Esophagus muscularis mucosa (tissue), 4 donors: ENCODE measurements around the gene PTPRN2. TPM values are rescaled to one million over a fixed set of nuclear protein-coding genes. Genes with fewer than 3 reads are reported as not detected.

ENCODE experiments used
- DNase-seq: peaks from one replicate; pipeline ENCODE4 v3.0.0-alpha.2; 2017; ENCODE audit errors: extremely low spot score
- H3K27ac ChIP-seq, 4 donors: fragments of 200-600 bp; sonication (generic); replicated peaks in 1 of 4; 1 replicate in 3 of 4; 2 replicates in 1 of 4; pipeline ENCODE4 v1.5.1; 2016 to 2019; ENCODE audit warnings: mild to moderate bottlenecking in 1 of 4
- H3K27me3 ChIP-seq, 4 donors: fragments of 200-600 bp; sonication (generic); one replicate each; pipeline versions ENCODE4 v1.5.1 to v1.6.0; 2016 to 2019
- H3K36me3 ChIP-seq, 4 donors: fragments of 200-600 bp; sonication (generic); one replicate each; pipeline ENCODE4 v1.5.1; 2016 to 2019
- H3K4me1 ChIP-seq, 4 donors: fragments of 200-600 bp; sonication (generic); one replicate each; pipeline ENCODE4 v1.5.1; 2016 to 2019
- H3K4me3 ChIP-seq, 4 donors: fragments of 200-600 bp; sonication (generic); 1 replicate in 2 of 4; 2 replicates in 2 of 4; pipeline ENCODE4 v1.5.1; 2016 to 2019; ENCODE audit warnings: mild to moderate bottlenecking in 4 of 4, moderate library complexity in 1 of 4
- H3K9me3 ChIP-seq, 4 donors: fragments of 200-600 bp; sonication (generic); 1 replicate in 3 of 4; 2 replicates in 1 of 4; pipeline ENCODE4 v1.5.1; 2016 to 2019
- CTCF ChIP-seq, 3 experiments: fragments of 200-600 bp in 2 of 3; fragments of 450-650 bp in 1 of 3; sonication (generic) in 2 of 3; IDR thresholded peaks; one replicate each; pipeline ENCODE4 v1.5.1; 2017 to 2019; ENCODE audit warnings: antibody characterized with exemption in 3 of 3, mild to moderate bottlenecking in 2 of 3, moderate library complexity in 1 of 3
- EP300 ChIP-seq: sonication (generic); formaldehyde crosslinking; IDR thresholded peaks from one replicate; pipeline ENCODE4 v1.6.1; 2017; ENCODE audit warnings: antibody characterized with exemption
- POLR2A ChIP-seq: fragments of 450-650 bp; IDR thresholded peaks from one replicate; pipeline ENCODE4 v1.6.1; 2017; ENCODE audit warnings: antibody characterized with exemption, moderate library complexity, mild to moderate bottlenecking, low read depth
- POLR2AphosphoS5 ChIP-seq, 2 donors: sonication (generic); formaldehyde crosslinking; IDR thresholded peaks; one replicate each; pipeline ENCODE4 v1.6.1; 2017; ENCODE audit warnings: antibody characterized with exemption in 2 of 2
- WGBS: methylation state at CpG from one replicate; pipeline ENCODE4 v1.1.5; 2018; 5-methylcytosine and 5-hydroxymethylcytosine counted together
- intact Hi-C: fragments of 100-400 bp; cut with DNase I; formaldehyde crosslinking; loops from one replicate; pipeline ENCODE4 v1.15.1; 2023
- total RNA-seq, 4 donors: library from RNA; depleted of rRNA; stranded (reverse); fragments of >200 nt; gene quantifications; one replicate each; pipeline versions ENCODE4 v1.1.0 to v1.2.1, GENCODE V29; 2016

Gene PTPRN2
- total RNA-seq, 4 donors from 2014 or later = 2.1 to 3.1 (median 3.1) TPM

DNA sequence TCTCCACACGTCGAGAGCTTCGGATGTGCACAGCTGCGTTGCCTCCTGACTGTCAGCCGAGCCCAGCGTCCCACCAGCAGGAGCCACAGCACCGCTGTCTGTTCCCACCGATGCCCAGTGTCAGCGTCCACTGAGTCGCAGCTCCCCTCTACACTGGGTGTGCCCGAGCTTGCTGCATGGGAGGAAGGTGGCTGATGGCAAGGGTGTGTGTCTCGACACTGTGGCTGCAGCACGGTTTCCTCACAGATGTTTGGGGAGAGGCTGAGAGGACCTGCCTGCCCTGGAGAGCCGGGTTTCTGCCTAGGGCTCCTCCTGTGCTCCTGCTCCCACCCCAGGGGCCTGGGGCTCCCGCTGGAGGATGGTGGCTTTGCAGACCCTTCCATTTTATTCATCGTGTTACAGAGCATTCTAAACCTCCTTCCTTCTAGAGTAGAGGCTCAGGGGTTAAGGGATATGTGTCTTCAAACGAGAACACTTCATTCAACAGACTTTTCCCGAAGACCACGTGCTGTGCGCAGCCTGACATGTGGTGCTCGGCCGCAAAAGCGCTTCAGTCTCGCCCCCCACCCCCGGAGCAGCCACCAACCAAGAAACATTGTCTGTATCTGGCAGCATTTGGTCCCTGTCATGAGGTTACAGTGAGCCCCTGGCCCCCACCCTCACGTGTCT is 866.0 kb downstream of the PTPRN2 start:
- H3K9me3 ChIP-seq = peaks cover 0 to 4% (median 0%) of the 10 kb centered on the region in 4 donors
- H3K4me3 ChIP-seq = no peak overlapping the region
- no peak for TF ChIP-seq POLR2AphosphoS5 (IDR thresholded peaks at IDR 0.05)
- no peak for TF ChIP-seq POLR2A
- TF ChIP-seq EP300 = no peak
- TF ChIP-seq CTCF (IDR thresholded peaks at IDR 0.05) = no peak
- WGBS = 87% methylated on average over 22 of the region's 26 CpGs
- H3K27ac ChIP-seq = no peak overlapping the region
- no peaks in the 10 kb centered on the region for H3K4me1 ChIP-seq
- no peaks in the 10 kb centered on the region for H3K36me3 ChIP-seq
- peaks cover 0 to 10% (median 0%) of the 10 kb centered on the region in 4 donors for H3K27me3 ChIP-seq
- intact Hi-C loops = no loop called here
- DNase-seq = no peak

GRCh38 chr7:157719705-157720655 is 867.6 kb downstream of the PTPRN2 start:
- no peak for DNase-seq
- no peak overlapping the region for H3K4me3 ChIP-seq
- no peaks in the 10 kb centered on the region for H3K4me1 ChIP-seq
- H3K27ac ChIP-seq = no peak overlapping the region
- peaks cover 0 to 14% (median 0%) of the 10 kb centered on the region in 4 donors for H3K27me3 ChIP-seq
- H3K36me3 ChIP-seq = no peaks in the 10 kb centered on the region
- peaks cover 0 to 4% (median 0%) of the 10 kb centered on the region in 4 donors for H3K9me3 ChIP-seq
- intact Hi-C loops = no loop called here
- no peak for TF ChIP-seq EP300
- no peak for TF ChIP-seq POLR2A
- TF ChIP-seq POLR2AphosphoS5 (IDR thresholded peaks at IDR 0.05) = no peak
- TF ChIP-seq CTCF (IDR thresholded peaks at IDR 0.05) = no peak
- 90% methylated on average over 31 of the region's 36 CpGs for WGBS

DNA sequence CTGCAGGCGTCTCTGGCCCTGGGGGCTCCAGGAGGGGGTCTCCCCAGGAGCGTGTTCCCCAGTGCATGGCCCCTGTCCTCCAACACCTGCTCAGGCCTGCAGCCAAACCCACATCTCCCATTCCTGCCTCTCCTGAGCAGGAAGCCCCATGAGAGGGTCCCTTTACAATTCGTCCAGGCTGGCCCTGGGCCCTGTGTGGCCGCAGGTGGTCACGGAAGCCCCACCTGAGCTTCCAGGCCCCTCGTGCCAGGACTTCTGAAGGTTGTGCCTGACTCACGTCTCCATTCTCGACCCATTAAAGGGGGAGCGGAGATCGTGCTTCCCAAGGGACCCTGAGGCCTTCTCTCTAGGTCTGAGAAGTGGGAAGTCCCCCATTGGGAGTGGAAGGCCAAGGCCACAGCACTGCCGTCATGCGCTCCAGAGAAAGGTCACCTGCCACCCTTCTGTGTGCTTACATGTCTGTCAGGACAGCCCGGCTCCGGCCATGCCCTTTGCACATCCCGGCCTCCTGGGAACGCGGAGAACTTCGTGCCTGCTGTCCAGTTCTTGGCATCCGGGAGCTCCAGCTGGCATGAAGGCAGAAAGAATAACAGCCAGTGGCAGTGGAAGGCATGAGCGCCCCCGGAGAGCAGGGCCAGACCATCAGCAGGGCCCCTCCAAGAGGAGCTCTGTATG is 868.5 kb downstream of the PTPRN2 start:
- peaks cover 0 to 4% (median 0%) of the 10 kb centered on the region in 4 donors for H3K9me3 ChIP-seq
- no peak for DNase-seq
- 88% methylated on average over 4 of the region's 21 CpGs for WGBS
- H3K27ac ChIP-seq = no peak overlapping the region
- H3K27me3 ChIP-seq = peaks cover 0 to 14% (median 0%) of the 10 kb centered on the region in 4 donors
- no peaks in the 10 kb centered on the region for H3K36me3 ChIP-seq
- intact Hi-C loops = no loop called here
- H3K4me3 ChIP-seq = no peak overlapping the region
- TF ChIP-seq CTCF (IDR thresholded peaks at IDR 0.05) (no peak), EP300 (no peak)
- no peaks in the 10 kb centered on the region for H3K4me1 ChIP-seq

DNA sequence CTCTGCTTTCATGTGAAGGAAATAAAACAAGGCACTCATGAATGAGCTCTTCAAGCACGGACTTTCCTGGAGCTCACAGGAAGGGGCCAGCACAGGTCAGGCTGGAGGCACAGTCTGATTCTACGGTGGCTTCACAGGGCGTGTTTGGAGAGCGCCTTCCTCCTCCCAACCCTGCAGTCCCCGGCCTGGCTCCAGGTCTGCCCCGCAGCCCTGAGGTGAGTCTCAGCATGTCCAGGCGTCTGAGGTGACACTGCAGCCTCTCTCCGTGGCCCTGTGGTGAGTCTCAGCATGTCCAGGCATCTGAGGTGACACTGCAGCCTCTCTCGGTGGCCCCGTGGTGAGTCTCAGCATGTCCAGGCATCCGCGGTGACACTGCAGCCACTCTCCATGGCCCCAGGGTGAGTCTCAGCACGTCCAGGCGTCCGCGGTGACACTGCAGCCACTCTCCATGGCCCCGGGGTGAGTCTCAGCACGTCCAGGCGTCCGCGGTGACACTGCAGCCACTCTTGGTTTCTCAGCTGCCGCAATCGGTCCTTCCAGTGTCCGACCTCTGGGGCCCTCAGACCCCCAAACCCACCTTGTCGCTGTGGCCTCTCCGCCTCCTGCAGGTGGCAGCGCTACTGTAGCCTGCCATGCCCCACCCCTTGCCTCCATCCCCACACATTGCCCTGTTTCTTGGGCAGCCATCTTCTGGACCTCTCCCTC is 869.2 kb downstream of the PTPRN2 start:
- Histone ChIP-seq H3K4me1 (no peaks in the 10 kb centered on the region), H3K27me3 (peaks cover 0 to 7% (median 0%) of the 10 kb centered on the region in 4 donors), H3K36me3 (no peaks in the 10 kb centered on the region), H3K4me3 (no peak overlapping the region), H3K9me3 (peaks cover 0 to 4% (median 0%) of the 10 kb centered on the region in 4 donors), H3K27ac (no peak overlapping the region)
- no peak for TF ChIP-seq POLR2AphosphoS5 (IDR thresholded peaks at IDR 0.05)
- TF ChIP-seq CTCF (IDR thresholded peaks at IDR 0.05) = no peak
- no peak for TF ChIP-seq EP300
- TF ChIP-seq POLR2A = no peak
- intact Hi-C loops = no loop called here
- DNase-seq = no peak
- 74% methylated on average over 26 of the region's 27 CpGs for WGBS
